Mesothelial cell of epicardium (in vitro differentiated cells): ENCODE data around the gene NPEPL1. TPM values are rescaled to one million over a fixed set of nuclear protein-coding genes. Genes with fewer than 3 reads are reported as not detected.
A peak's percentile ranks its signal among the peaks of the same experiment; 100 is the strongest.
"Not testable (repeated sequence)": the region's sequence is repeated elsewhere in the genome, so short reads cannot be mapped to it uniquely, and the experiment has no call there.

Source experiments
- DNase-seq, 2 experiments: peaks; one replicate each; pipeline ENCODE4 v3.0.0; 2021; ENCODE audit warnings: low spot score in 2 of 2; ENCODE audit not compliant: unreplicated experiment in 2 of 2
- H3K27ac Mint-ChIP-seq: 2 replicates; pipeline ENCODE4 v1.8.0; 2021; ENCODE audit warnings: mixed read lengths
- H3K27me3 Mint-ChIP-seq: 2 replicates; pipeline ENCODE4 v1.8.0; 2021; ENCODE audit warnings: low read depth, mixed read lengths
- H3K36me3 Mint-ChIP-seq: 2 replicates; pipeline ENCODE4 v1.8.0; 2021; ENCODE audit warnings: mixed read lengths
- H3K4me1 Mint-ChIP-seq: 2 replicates; pipeline ENCODE4 v1.8.0; 2021; ENCODE audit warnings: mixed read lengths
- H3K4me3 Mint-ChIP-seq: 2 replicates; pipeline ENCODE4 v1.8.0; 2021; ENCODE audit warnings: mild to moderate bottlenecking, moderate library complexity, mixed read lengths
- H3K9me3 Mint-ChIP-seq: 2 replicates; pipeline ENCODE4 v1.8.0; 2021; ENCODE audit warnings: mixed read lengths
- total RNA-seq: library from RNA; stranded (reverse); gene quantifications from 3 replicates; pipeline ENCODE4 v1.2.1, GENCODE V29; 2021
- TF ChIP-seq, protein P1 (sequence below): fragments of 200-600 bp; sonication (generic); IDR thresholded peaks from one replicate; pipeline ENCODE4 v1.5.0; 2021; ENCODE audit warnings: antibody characterized with exemption; ENCODE audit not compliant: unreplicated experiment

The NPEPL1 gene
- total RNA-seq, 1 donor from 2014 or later, result 65.8 TPM

- Mint-ChIP-seq H3K4me1 (no peaks in the 10 kb centered on the region), H3K9me3 (peaks cover 9% of the 10 kb centered on the region), H3K27me3 (peaks cover 37% of the 10 kb centered on the region), H3K4me3 (no peak overlapping the region), H3K36me3 (no peaks in the 10 kb centered on the region), H3K27ac (no peak overlapping the region)
- TF ChIP-seq, protein P1, sequence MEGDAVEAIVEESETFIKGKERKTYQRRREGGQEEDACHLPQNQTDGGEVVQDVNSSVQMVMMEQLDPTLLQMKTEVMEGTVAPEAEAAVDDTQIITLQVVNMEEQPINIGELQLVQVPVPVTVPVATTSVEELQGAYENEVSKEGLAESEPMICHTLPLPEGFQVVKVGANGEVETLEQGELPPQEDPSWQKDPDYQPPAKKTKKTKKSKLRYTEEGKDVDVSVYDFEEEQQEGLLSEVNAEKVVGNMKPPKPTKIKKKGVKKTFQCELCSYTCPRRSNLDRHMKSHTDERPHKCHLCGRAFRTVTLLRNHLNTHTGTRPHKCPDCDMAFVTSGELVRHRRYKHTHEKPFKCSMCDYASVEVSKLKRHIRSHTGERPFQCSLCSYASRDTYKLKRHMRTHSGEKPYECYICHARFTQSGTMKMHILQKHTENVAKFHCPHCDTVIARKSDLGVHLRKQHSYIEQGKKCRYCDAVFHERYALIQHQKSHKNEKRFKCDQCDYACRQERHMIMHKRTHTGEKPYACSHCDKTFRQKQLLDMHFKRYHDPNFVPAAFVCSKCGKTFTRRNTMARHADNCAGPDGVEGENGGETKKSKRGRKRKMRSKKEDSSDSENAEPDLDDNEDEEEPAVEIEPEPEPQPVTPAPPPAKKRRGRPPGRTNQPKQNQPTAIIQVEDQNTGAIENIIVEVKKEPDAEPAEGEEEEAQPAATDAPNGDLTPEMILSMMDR, result no peak
- peak in 1 of 2 experiments; percentile 34 for DNase-seq
Measured at GRCh38 chr20:58719971-58720371, 27.4 kb downstream of the NPEPL1 start.

DNA sequence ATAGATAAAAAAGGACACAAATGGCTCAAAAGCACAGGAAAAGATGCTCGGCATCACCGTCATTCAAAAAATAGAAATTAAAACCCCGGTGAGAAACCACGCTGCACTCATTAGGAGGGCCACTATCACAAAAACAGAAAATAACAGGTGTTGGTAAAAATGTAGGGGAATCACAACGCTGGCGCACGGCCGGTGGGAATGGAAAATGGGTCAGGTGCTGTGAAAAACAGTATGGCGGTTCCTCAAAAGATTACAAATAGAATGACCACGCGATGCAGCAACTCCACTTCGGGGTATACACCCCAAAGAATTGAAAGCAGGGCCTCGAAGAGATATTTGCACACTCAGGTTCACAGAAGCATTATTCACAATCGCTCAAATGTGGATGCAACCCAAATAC lies 28.3 kb downstream of the NPEPL1 start:
- no peaks in the 10 kb centered on the region for H3K4me1 Mint-ChIP-seq
- no peaks in the 10 kb centered on the region for H3K36me3 Mint-ChIP-seq
- TF ChIP-seq, protein P1, result no peak
- peaks cover 38% of the 10 kb centered on the region for H3K27me3 Mint-ChIP-seq
- H3K4me3 Mint-ChIP-seq, result no peak overlapping the region
- DNase-seq, result no peak
- H3K9me3 Mint-ChIP-seq, result peaks cover 9% of the 10 kb centered on the region
- H3K27ac Mint-ChIP-seq, result no peak overlapping the region

- Mint-ChIP-seq H3K4me3 (no peak overlapping the region), H3K9me3 (peaks cover 20% of the 10 kb centered on the region), H3K4me1 (no peaks in the 10 kb centered on the region), H3K36me3 (no peaks in the 10 kb centered on the region), H3K27me3 (peaks cover 38% of the 10 kb centered on the region), H3K27ac (no peak overlapping the region)
- peak in 1 of 2 experiments; percentile 21 for DNase-seq
- TF ChIP-seq, protein P1, result no peak
Measured at GRCh38 chr20:58721951-58722778, 29.6 kb downstream of the NPEPL1 start.

GRCh38 chr20:58722877-58723627 lies 30.5 kb downstream of the NPEPL1 start:
- Mint-ChIP-seq H3K9me3 (peaks cover 28% of the 10 kb centered on the region), H3K27ac (no peak overlapping the region), H3K36me3 (no peaks in the 10 kb centered on the region), H3K4me3 (no peak overlapping the region), H3K4me1 (no peaks in the 10 kb centered on the region), H3K27me3 (peaks cover 38% of the 10 kb centered on the region)
- TF ChIP-seq, protein P1, result no peak
- peak in 1 of 2 experiments; percentile 20 for DNase-seq

GRCh38 chr20:58723628-58723984 lies 31.0 kb downstream of the NPEPL1 start:
- TF ChIP-seq, protein P1, result no peak
- no peaks in the 10 kb centered on the region for H3K36me3 Mint-ChIP-seq
- peaks cover 29% of the 10 kb centered on the region for H3K9me3 Mint-ChIP-seq
- H3K27me3 Mint-ChIP-seq, result peaks cover 38% of the 10 kb centered on the region
- peak in 1 of 2 experiments; percentile 30 for DNase-seq
- no peak overlapping the region for H3K4me3 Mint-ChIP-seq
- H3K27ac Mint-ChIP-seq, result no peak overlapping the region
- H3K4me1 Mint-ChIP-seq, result no peaks in the 10 kb centered on the region

DNA sequence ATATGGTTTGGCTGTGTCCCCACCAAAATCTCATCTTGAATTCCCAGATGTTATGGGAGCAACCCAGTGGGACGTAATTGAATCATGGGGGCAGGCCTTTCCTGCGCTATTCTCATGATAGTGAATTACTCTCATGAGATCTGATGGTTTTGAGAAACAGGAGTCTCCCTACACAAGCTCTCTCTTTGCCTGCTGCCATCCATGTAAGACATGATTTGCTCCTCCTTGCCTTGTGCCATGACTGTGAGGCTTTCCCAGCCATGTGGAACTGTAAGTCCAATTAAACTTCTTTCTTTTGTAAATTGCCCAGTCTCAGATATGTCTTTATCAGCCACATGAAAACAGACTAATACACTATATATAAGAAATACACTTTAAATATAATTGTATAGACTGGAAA lies 33.6 kb downstream of the NPEPL1 start:
- Mint-ChIP-seq H3K27me3 (peaks cover 37% of the 10 kb centered on the region), H3K9me3 (peaks cover 41% of the 10 kb centered on the region)
- H3K27ac Mint-ChIP-seq, H3K4me3 Mint-ChIP-seq, DNase-seq, H3K4me1 Mint-ChIP-seq, H3K36me3 Mint-ChIP-seq: not testable (repeated sequence)
